ENCODE measurements around the gene ASAH2. TPM values are rescaled to one million over a fixed set of nuclear protein-coding genes. Genes with fewer than 3 reads are reported as not detected.

ASAH2 gene
- total RNA-seq, 2 donors from 2014 or later = 3.9 to 5.0 TPM

DNA sequence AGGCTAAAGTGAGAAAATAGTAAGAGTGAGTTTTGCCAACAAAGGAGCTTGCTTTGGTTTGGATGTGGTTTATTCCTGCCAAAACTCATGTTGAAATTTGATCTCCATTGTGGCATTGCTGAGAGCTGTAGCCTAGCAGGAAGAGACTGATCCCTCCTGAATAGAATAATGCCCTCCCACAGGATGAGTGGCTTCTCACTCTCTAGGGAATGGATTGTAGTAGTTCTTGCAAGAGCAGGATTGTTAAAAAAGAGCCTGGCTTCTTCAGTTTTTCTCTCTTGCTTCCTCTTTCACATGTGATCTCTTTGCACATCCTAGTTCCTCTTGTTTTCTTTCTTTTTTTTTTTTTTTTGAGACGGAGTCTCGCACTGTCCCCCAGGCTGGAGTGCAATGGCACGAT is 34.4 kb downstream of the ASAH2 start:
- Histone ChIP-seq H3K36me3 (no peaks in the 10 kb centered on the region), H3K27me3 (no peaks in the 10 kb centered on the region), H3K4me3 (no peak overlapping the region), H3K4me1 (no peaks in the 10 kb centered on the region), H3K9ac (ENCODE audit: low read depth in 2 of 2, low read length in 2 of 2) (no peak overlapping the region), H3K9me3 (no peaks in the 10 kb centered on the region), H3K27ac (no peak overlapping the region)
- TF ChIP-seq, protein P1, sequence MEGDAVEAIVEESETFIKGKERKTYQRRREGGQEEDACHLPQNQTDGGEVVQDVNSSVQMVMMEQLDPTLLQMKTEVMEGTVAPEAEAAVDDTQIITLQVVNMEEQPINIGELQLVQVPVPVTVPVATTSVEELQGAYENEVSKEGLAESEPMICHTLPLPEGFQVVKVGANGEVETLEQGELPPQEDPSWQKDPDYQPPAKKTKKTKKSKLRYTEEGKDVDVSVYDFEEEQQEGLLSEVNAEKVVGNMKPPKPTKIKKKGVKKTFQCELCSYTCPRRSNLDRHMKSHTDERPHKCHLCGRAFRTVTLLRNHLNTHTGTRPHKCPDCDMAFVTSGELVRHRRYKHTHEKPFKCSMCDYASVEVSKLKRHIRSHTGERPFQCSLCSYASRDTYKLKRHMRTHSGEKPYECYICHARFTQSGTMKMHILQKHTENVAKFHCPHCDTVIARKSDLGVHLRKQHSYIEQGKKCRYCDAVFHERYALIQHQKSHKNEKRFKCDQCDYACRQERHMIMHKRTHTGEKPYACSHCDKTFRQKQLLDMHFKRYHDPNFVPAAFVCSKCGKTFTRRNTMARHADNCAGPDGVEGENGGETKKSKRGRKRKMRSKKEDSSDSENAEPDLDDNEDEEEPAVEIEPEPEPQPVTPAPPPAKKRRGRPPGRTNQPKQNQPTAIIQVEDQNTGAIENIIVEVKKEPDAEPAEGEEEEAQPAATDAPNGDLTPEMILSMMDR (IDR thresholded peaks at IDR 0.05) = no peak
- intact Hi-C loops (cut with DNase I) = no loop called here
- DNase-seq = no peak

GRCh38 chr10:50216418-50216817 is 34.9 kb downstream of the ASAH2 start:
- Histone ChIP-seq H3K9me3 (no peaks in the 10 kb centered on the region), H3K4me1 (no peaks in the 10 kb centered on the region), H3K27me3 (no peaks in the 10 kb centered on the region), H3K4me3 (no peak overlapping the region), H3K27ac (no peak overlapping the region), H3K36me3 (no peaks in the 10 kb centered on the region), H3K9ac (ENCODE audit: low read depth in 2 of 2, low read length in 2 of 2) (no peak overlapping the region)
- DNase-seq = no peak
- intact Hi-C loops (cut with DNase I) = no loop called here
- TF ChIP-seq, protein P1 (IDR thresholded peaks at IDR 0.05) = no peak

- TF ChIP-seq, protein P1 (IDR thresholded peaks at IDR 0.05) = no peak
- no peak overlapping the region for H3K9ac ChIP-seq (ENCODE audit: low read depth in 2 of 2, low read length in 2 of 2)
- no peak overlapping the region for H3K27ac ChIP-seq
- H3K4me3 ChIP-seq = no peak overlapping the region
- H3K4me1 ChIP-seq = no peaks in the 10 kb centered on the region
- no peak for DNase-seq
- intact Hi-C loops (cut with DNase I) = no loop called here
- no peaks in the 10 kb centered on the region for H3K27me3 ChIP-seq
- no peaks in the 10 kb centered on the region for H3K9me3 ChIP-seq
- H3K36me3 ChIP-seq = no peaks in the 10 kb centered on the region
These were observed 39.6 kb downstream of the ASAH2 start for GRCh38 chr10:50211670-50212069.

- no peak overlapping the region for H3K9ac ChIP-seq (ENCODE audit: low read depth in 2 of 2, low read length in 2 of 2)
- H3K36me3 ChIP-seq = no peaks in the 10 kb centered on the region
- no peak for DNase-seq
- intact Hi-C loops (cut with DNase I) = no loop called here
- H3K27ac ChIP-seq = no peak overlapping the region
- H3K4me1 ChIP-seq = no peaks in the 10 kb centered on the region
- no peaks in the 10 kb centered on the region for H3K27me3 ChIP-seq
- no peaks in the 10 kb centered on the region for H3K9me3 ChIP-seq
- H3K4me3 ChIP-seq = no peak overlapping the region
- TF ChIP-seq, protein P1 (IDR thresholded peaks at IDR 0.05) = no peak
These were observed 40.4 kb downstream of the ASAH2 start for GRCh38 chr10:50210876-50211275.

Other genes with a start within 250 kb of the ASAH2 start
- gene WASHC2A, start 183.6 kb downstream of the ASAH2 start, total RNA-seq = 10 to 100 TPM; 41.2 to 55.5 TPM

Measured in colonic mucosa (tissue), 4 donors.